HG03103 (cell line): Measurements from ENCODE around the gene HIVEP3.

Experiments used
- ATAC-seq: cut with Tn5 transposase; IDR thresholded peaks from one replicate; pipeline ENCODE4 v1.9.1; 2021; ENCODE audit warnings: low read depth; ENCODE audit not compliant: unreplicated experiment

Gene HIVEP3

GRCh38 chr1:41852091-41852490 is 66.6 kb downstream of the HIVEP3 start:
- no peak for ATAC-seq

GRCh38 chr1:41851589-41851988 is 67.1 kb downstream of the HIVEP3 start:
- no peak for ATAC-seq

GRCh38 chr1:41850029-41850428 is 68.7 kb downstream of the HIVEP3 start:
- ATAC-seq: no peak

GRCh38 chr1:41849211-41849759 is 69.4 kb downstream of the HIVEP3 start:
- ATAC-seq: no peak

- no peak for ATAC-seq
Measured at GRCh38 chr1:41848216-41848952, 70.3 kb downstream of the HIVEP3 start.

- no peak for ATAC-seq
Measured at GRCh38 chr1:41847733-41848132, 71.0 kb downstream of the HIVEP3 start.

GRCh38 chr1:41846625-41847405 is 71.9 kb downstream of the HIVEP3 start:
- no peak for ATAC-seq

- no peak for ATAC-seq
Measured at GRCh38 chr1:41844781-41845272, 73.9 kb downstream of the HIVEP3 start.

- no peak for ATAC-seq
Measured at GRCh38 chr1:41844255-41844654, 74.5 kb downstream of the HIVEP3 start.

- ATAC-seq: no peak
Measured at GRCh38 chr1:41842993-41843755, 75.5 kb downstream of the HIVEP3 start.

GRCh38 chr1:41842326-41842725 is 76.4 kb downstream of the HIVEP3 start:
- ATAC-seq: no peak

- no peak for ATAC-seq
Measured at GRCh38 chr1:41840592-41841246, 78.0 kb downstream of the HIVEP3 start.

GRCh38 chr1:41838266-41838665 is 80.5 kb downstream of the HIVEP3 start:
- ATAC-seq: no peak

GRCh38 chr1:41837691-41838090 is 81.0 kb downstream of the HIVEP3 start:
- ATAC-seq: no peak

GRCh38 chr1:41835485-41835884 is 83.2 kb downstream of the HIVEP3 start:
- no peak for ATAC-seq

- ATAC-seq: no peak
Measured at GRCh38 chr1:41833519-41834000, 85.2 kb downstream of the HIVEP3 start.

- ATAC-seq: no peak
Measured at GRCh38 chr1:41830726-41831125, 88.0 kb downstream of the HIVEP3 start.

- ATAC-seq: no peak
Measured at GRCh38 chr1:41827991-41828570, 90.6 kb downstream of the HIVEP3 start.

- no peak for ATAC-seq
Measured at GRCh38 chr1:41823471-41823870, 95.3 kb downstream of the HIVEP3 start.

GRCh38 chr1:41822866-41823265 is 95.9 kb downstream of the HIVEP3 start:
- no peak for ATAC-seq
